ENCODE measurements around the gene JARID2.
A peak's percentile ranks its signal among the peaks of the same experiment; 100 is the strongest.

JARID2 gene

GRCh38 chr6:15363164-15363522, 117.3 kb downstream of the JARID2 start:
- DNase-seq (ENCODE audit: low read depth) = no peak
- no peak overlapping the region for H3K4me3 ChIP-seq (ENCODE audit: low read length)
- TF ChIP-seq CTCF (conservative IDR thresholded peaks at IDR 0.05; ENCODE audit: low read depth, low read length) = no peak

- no peak overlapping the region for H3K4me3 ChIP-seq (ENCODE audit: low read length)
- no peak for DNase-seq (ENCODE audit: low read depth)
- TF ChIP-seq CTCF (conservative IDR thresholded peaks at IDR 0.05; ENCODE audit: low read depth, low read length) = no peak
Observed at GRCh38 chr6:15363523-15364400, 117.9 kb downstream of the JARID2 start.

- TF ChIP-seq CTCF (conservative IDR thresholded peaks at IDR 0.05; ENCODE audit: low read depth, low read length) = no peak
- H3K4me3 ChIP-seq (ENCODE audit: low read length) = no peak overlapping the region
- DNase-seq (ENCODE audit: low read depth) = no peak
Observed at GRCh38 chr6:15364401-15365037, 118.7 kb downstream of the JARID2 start.

GRCh38 chr6:15365273-15365687, 119.4 kb downstream of the JARID2 start:
- peak; percentile 82 for DNase-seq (ENCODE audit: low read depth)
- H3K4me3 ChIP-seq (ENCODE audit: low read length) = no peak overlapping the region
- TF ChIP-seq CTCF (conservative IDR thresholded peaks at IDR 0.05; ENCODE audit: low read depth, low read length) = no peak

GRCh38 chr6:15366003-15366535, 120.2 kb downstream of the JARID2 start:
- TF ChIP-seq CTCF (conservative IDR thresholded peaks at IDR 0.05; ENCODE audit: low read depth, low read length) = no peak
- H3K4me3 ChIP-seq (ENCODE audit: low read length) = no peak overlapping the region
- DNase-seq (ENCODE audit: low read depth) = no peak

- no peak for TF ChIP-seq CTCF (conservative IDR thresholded peaks at IDR 0.05; ENCODE audit: low read depth, low read length)
- H3K4me3 ChIP-seq (ENCODE audit: low read length) = no peak overlapping the region
- no peak for DNase-seq (ENCODE audit: low read depth)
Observed at GRCh38 chr6:15366879-15367278, 121.0 kb downstream of the JARID2 start.
